Peyer's patch (tissue), 4 donors: ENCODE data around the gene JCHAIN.

Experiments
- CTCF ChIP-seq, 6 experiments: fragments of 450-650 bp in 4 of 6; fragments of 200-600 bp in 2 of 6; sonication (generic) in 1 of 6; IDR thresholded peaks; one replicate each; pipeline ENCODE4 v1.5.1; 2017 to 2019; ENCODE audit warnings: antibody characterized with exemption in 6 of 6, mild to moderate bottlenecking in 3 of 6, moderate library complexity in 1 of 6
- POLR2A ChIP-seq, 2 donors: fragments of 450-650 bp; IDR thresholded peaks; one replicate each; pipeline ENCODE4 v1.5.1; 2017; ENCODE audit warnings: antibody characterized with exemption in 2 of 2, mild to moderate bottlenecking in 2 of 2, moderate library complexity in 2 of 2

- TF ChIP-seq CTCF (IDR thresholded peaks at IDR 0.05) (no peak), POLR2A (IDR thresholded peaks at IDR 0.05) (no peak)
These were observed 48.0 kb upstream of the JCHAIN start for GRCh38 chr4:70714079-70714887.
